Parathyroid adenoma (tissue), 2 donors: ENCODE data around the gene FRMD5.

ENCODE experiments used
- H2AFZ ChIP-seq: fragments of 300-600 bp; sonication (generic); one replicate; pipeline ENCODE4 v1.7.0; 2017; ENCODE audit warnings: antibody characterized with exemption, mild to moderate bottlenecking
- H3K27ac ChIP-seq: fragments of 300-600 bp; sonication (generic); one replicate; pipeline ENCODE4 v1.7.0; 2017
- H3K27me3 ChIP-seq: fragments of 300-600 bp; sonication (generic); one replicate; pipeline ENCODE4 v1.7.0; 2017; ENCODE audit warnings: low read length; ENCODE audit not compliant: control insufficient read depth, insufficient read depth
- H3K36me3 ChIP-seq: fragments of 300-600 bp; sonication (generic); one replicate; pipeline ENCODE4 v1.7.0; 2017; ENCODE audit warnings: low read length; ENCODE audit not compliant: control insufficient read depth, insufficient read depth
- H3K4me1 ChIP-seq: fragments of 300-600 bp; sonication (generic); one replicate; pipeline ENCODE4 v1.7.0; 2017; ENCODE audit warnings: control low read depth
- H3K4me2 ChIP-seq: fragments of 300-600 bp; sonication (generic); one replicate; pipeline ENCODE4 v1.7.0; 2017; ENCODE audit warnings: low read length
- H3K4me3 ChIP-seq: fragments of 300-600 bp; sonication (generic); one replicate; pipeline ENCODE4 v1.7.0; 2017; ENCODE audit warnings: low read depth, low read length
- H3K79me2 ChIP-seq: fragments of 300-600 bp; sonication (generic); one replicate; pipeline ENCODE4 v1.7.0; 2017; ENCODE audit warnings: control low read depth
- H3K9ac ChIP-seq: fragments of 300-600 bp; sonication (generic); one replicate; pipeline ENCODE4 v1.7.0; 2017; ENCODE audit warnings: mild to moderate bottlenecking
- H3K9me3 ChIP-seq: fragments of 300-600 bp; sonication (generic); one replicate; pipeline ENCODE4 v1.7.0; 2017; ENCODE audit warnings: low read length; ENCODE audit not compliant: control insufficient read depth
- CTCF ChIP-seq: fragments of 300-600 bp; sonication (generic); IDR thresholded peaks from one replicate; pipeline ENCODE4 v1.7.0; 2017; ENCODE audit warnings: antibody characterized with exemption, mild to moderate bottlenecking
- donor health status: primary hyperparathyroidism.

FRMD5 gene

GRCh38 chr15:44215594-44215993, 20.5 kb upstream of the FRMD5 start:
- H2AFZ ChIP-seq, result no peak overlapping the region
- H3K36me3 ChIP-seq, result no peaks in the 10 kb centered on the region
- no peak overlapping the region for H3K27ac ChIP-seq
- H3K4me1 ChIP-seq, result no peaks in the 10 kb centered on the region
- no peak overlapping the region for H3K4me2 ChIP-seq
- no peaks in the 10 kb centered on the region for H3K79me2 ChIP-seq
- no peak overlapping the region for H3K9ac ChIP-seq
- no peaks in the 10 kb centered on the region for H3K9me3 ChIP-seq
- no peaks in the 10 kb centered on the region for H3K27me3 ChIP-seq
- TF ChIP-seq CTCF, result no peak
- no peak overlapping the region for H3K4me3 ChIP-seq

GRCh38 chr15:44208956-44209355, 13.9 kb upstream of the FRMD5 start:
- no peak overlapping the region for H3K9ac ChIP-seq
- H2AFZ ChIP-seq, result no peak overlapping the region
- TF ChIP-seq CTCF, result no peak
- H3K36me3 ChIP-seq, result no peaks in the 10 kb centered on the region
- no peaks in the 10 kb centered on the region for H3K9me3 ChIP-seq
- H3K4me2 ChIP-seq, result no peak overlapping the region
- no peaks in the 10 kb centered on the region for H3K79me2 ChIP-seq
- no peak overlapping the region for H3K4me3 ChIP-seq
- H3K4me1 ChIP-seq, result no peaks in the 10 kb centered on the region
- no peak overlapping the region for H3K27ac ChIP-seq
- no peaks in the 10 kb centered on the region for H3K27me3 ChIP-seq

GRCh38 chr15:44207643-44208042, 12.6 kb upstream of the FRMD5 start:
- Histone ChIP-seq H3K27me3 (no peaks in the 10 kb centered on the region), H3K9ac (no peak overlapping the region), H2AFZ (no peak overlapping the region), H3K4me1 (no peaks in the 10 kb centered on the region), H3K79me2 (no peaks in the 10 kb centered on the region), H3K4me3 (no peak overlapping the region), H3K4me2 (no peak overlapping the region), H3K9me3 (no peaks in the 10 kb centered on the region), H3K27ac (no peak overlapping the region), H3K36me3 (no peaks in the 10 kb centered on the region)
- no peak for TF ChIP-seq CTCF

GRCh38 chr15:44199393-44199792, 4.3 kb upstream of the FRMD5 start:
- no peaks in the 10 kb centered on the region for H3K9me3 ChIP-seq
- no peak overlapping the region for H2AFZ ChIP-seq
- H3K4me3 ChIP-seq, result no peak overlapping the region
- no peaks in the 10 kb centered on the region for H3K36me3 ChIP-seq
- no peaks in the 10 kb centered on the region for H3K27me3 ChIP-seq
- H3K27ac ChIP-seq, result no peak overlapping the region
- no peak for TF ChIP-seq CTCF
- no peaks in the 10 kb centered on the region for H3K79me2 ChIP-seq
- H3K4me2 ChIP-seq, result no peak overlapping the region
- H3K9ac ChIP-seq, result no peak overlapping the region
- H3K4me1 ChIP-seq, result no peaks in the 10 kb centered on the region

- H2AFZ ChIP-seq, result peak overlapping the region; percentile 89
- no peaks in the 10 kb centered on the region for H3K27me3 ChIP-seq
- H3K9me3 ChIP-seq, result no peaks in the 10 kb centered on the region
- peak overlapping the region; percentile 62 for H3K4me3 ChIP-seq
- H3K79me2 ChIP-seq, result no peaks in the 10 kb centered on the region
- no peak overlapping the region for H3K27ac ChIP-seq
- no peaks in the 10 kb centered on the region for H3K36me3 ChIP-seq
- H3K4me1 ChIP-seq, result no peaks in the 10 kb centered on the region
- no peak for TF ChIP-seq CTCF
- peak overlapping the region; percentile 93 for H3K4me2 ChIP-seq
- H3K9ac ChIP-seq, result no peak overlapping the region
Measured at GRCh38 chr15:44194323-44195150, 534 bp downstream of the FRMD5 start.
